Gastrocnemius medialis (tissue), 4 donors: ENCODE measurements around the gene RNGTT. TPM values are rescaled to one million over a fixed set of nuclear protein-coding genes. Genes with fewer than 3 reads are reported as not detected.

Source experiments
- ATAC-seq, 2 donors: fragments of 150-250 bp; one replicate each; pipeline ENCODE4 v1.9.1; 2016
- DNase-seq, 2 donors: peaks; one replicate each; pipeline ENCODE4 v3.0.0-alpha.2; 2019
- H3K27ac ChIP-seq, 4 donors: fragments of 200-600 bp; sonication (generic); 1 replicate in 1 of 4; 2 replicates in 3 of 4; pipeline ENCODE4 v1.5.1; 2016 to 2018; ENCODE audit warnings: mild to moderate bottlenecking in 2 of 4, moderate library complexity in 1 of 4
- H3K27me3 ChIP-seq, 3 donors: fragments of 200-600 bp; sonication (generic) in 2 of 3; 1 replicate in 1 of 3; 2 replicates in 2 of 3; pipeline versions ENCODE4 v1.5.1 to v1.6.0; 2016 to 2019; ENCODE audit warnings: mild to moderate bottlenecking in 1 of 3, moderate library complexity in 1 of 3
- H3K36me3 ChIP-seq, 2 donors: fragments of 200-600 bp; sonication (generic) in 1 of 2; one replicate each; pipeline ENCODE4 v1.5.1; 2017 to 2018
- H3K4me1 ChIP-seq, 2 donors: fragments of 200-600 bp; sonication (generic) in 1 of 2; one replicate each; pipeline ENCODE4 v1.5.1; 2016 to 2017; ENCODE audit warnings: mild to moderate bottlenecking in 2 of 2
- H3K4me3 ChIP-seq, 4 donors: fragments of 200-600 bp; sonication (generic) in 3 of 4; 1 replicate in 1 of 4; 2 replicates in 3 of 4; pipeline ENCODE4 v1.5.1; 2016 to 2019; ENCODE audit warnings: mild to moderate bottlenecking in 2 of 4
- H3K9me3 ChIP-seq, 3 donors: fragments of 200-600 bp; sonication (generic) in 2 of 3; 1 replicate in 1 of 3; 2 replicates in 2 of 3; pipeline ENCODE4 v1.5.1; 2016 to 2019
- POLR2A ChIP-seq, 2 donors: fragments of 450-650 bp; IDR thresholded peaks; one replicate each; pipeline ENCODE4 v1.6.1; 2017; ENCODE audit warnings: antibody characterized with exemption in 2 of 2, mild to moderate bottlenecking in 2 of 2, moderate library complexity in 2 of 2
- in situ Hi-C, 4 donors: fragments of 200-750 bp; cut with MboI; loops; one replicate each; pipeline versions ENCODE4 v1.15.0 to v1.8.0; 2017; ENCODE audit warnings: low sequenced_read_pairs in 4 of 4
- intact Hi-C: fragments of 100-400 bp; cut with DNase I; formaldehyde crosslinking; loops from one replicate; pipeline ENCODE4 v1.15.1; 2023; ENCODE audit warnings: low total_unique reads
- total RNA-seq, 4 donors: library from RNA; depleted of rRNA; stranded (reverse); fragments of >200 nt; gene quantifications; one replicate each; pipeline versions ENCODE4 v1.1.0 to v1.2.3, GENCODE V29; 2016
- TF ChIP-seq, protein P1 (sequence below), 5 experiments: fragments of 450-650 bp in 3 of 5; fragments of 200-600 bp in 2 of 5; sonication (generic) in 2 of 5; IDR thresholded peaks in 4 of 5; conservative IDR thresholded peaks in 1 of 5; 1 replicate in 4 of 5; 2 replicates in 1 of 5; pipeline ENCODE4 v1.5.1; 2016 to 2019; ENCODE audit warnings: antibody characterized with exemption in 5 of 5, mild to moderate bottlenecking in 3 of 5, moderate library complexity in 3 of 5

The RNGTT gene
- total RNA-seq, 4 donors from 2014 or later: 4.9 to 11.3 (median 8.2) TPM

DNA sequence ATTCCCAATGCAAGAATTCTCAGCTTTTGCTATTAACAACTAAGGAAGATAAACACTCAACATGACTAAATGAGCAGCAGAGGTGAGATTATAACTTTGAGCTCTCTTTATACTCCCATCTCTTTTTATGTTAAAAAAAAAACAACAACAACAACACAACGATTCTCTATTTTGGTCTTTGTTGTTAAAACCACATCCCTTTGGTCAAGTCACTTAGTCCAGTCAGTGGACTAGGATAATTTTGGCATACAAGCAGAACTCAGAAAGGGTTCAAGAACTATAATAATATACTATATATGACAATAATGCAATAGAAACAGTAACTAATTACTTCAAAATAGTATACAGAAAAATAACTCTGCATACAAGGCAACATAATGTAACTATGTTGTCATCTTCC is 312.4 kb downstream of the RNGTT start:
- Histone ChIP-seq H3K36me3 (no peaks in the 10 kb centered on the region), H3K9me3 (no peaks in the 10 kb centered on the region), H3K27ac (no peak overlapping the region), H3K27me3 (no peaks in the 10 kb centered on the region), H3K4me3 (no peak overlapping the region), H3K4me1 (no peaks in the 10 kb centered on the region)
- ATAC-seq (no peak), DNase-seq (no peak)
- intact Hi-C loops (no loop called here), in situ Hi-C loops (no loop called here)
- TF ChIP-seq, protein P1, sequence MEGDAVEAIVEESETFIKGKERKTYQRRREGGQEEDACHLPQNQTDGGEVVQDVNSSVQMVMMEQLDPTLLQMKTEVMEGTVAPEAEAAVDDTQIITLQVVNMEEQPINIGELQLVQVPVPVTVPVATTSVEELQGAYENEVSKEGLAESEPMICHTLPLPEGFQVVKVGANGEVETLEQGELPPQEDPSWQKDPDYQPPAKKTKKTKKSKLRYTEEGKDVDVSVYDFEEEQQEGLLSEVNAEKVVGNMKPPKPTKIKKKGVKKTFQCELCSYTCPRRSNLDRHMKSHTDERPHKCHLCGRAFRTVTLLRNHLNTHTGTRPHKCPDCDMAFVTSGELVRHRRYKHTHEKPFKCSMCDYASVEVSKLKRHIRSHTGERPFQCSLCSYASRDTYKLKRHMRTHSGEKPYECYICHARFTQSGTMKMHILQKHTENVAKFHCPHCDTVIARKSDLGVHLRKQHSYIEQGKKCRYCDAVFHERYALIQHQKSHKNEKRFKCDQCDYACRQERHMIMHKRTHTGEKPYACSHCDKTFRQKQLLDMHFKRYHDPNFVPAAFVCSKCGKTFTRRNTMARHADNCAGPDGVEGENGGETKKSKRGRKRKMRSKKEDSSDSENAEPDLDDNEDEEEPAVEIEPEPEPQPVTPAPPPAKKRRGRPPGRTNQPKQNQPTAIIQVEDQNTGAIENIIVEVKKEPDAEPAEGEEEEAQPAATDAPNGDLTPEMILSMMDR (IDR thresholded peaks at IDR 0.05 in 4 of 5, conservative IDR thresholded peaks at IDR 0.05 in 1 of 5): no peak
- no peak for TF ChIP-seq POLR2A (IDR thresholded peaks at IDR 0.05)

DNA sequence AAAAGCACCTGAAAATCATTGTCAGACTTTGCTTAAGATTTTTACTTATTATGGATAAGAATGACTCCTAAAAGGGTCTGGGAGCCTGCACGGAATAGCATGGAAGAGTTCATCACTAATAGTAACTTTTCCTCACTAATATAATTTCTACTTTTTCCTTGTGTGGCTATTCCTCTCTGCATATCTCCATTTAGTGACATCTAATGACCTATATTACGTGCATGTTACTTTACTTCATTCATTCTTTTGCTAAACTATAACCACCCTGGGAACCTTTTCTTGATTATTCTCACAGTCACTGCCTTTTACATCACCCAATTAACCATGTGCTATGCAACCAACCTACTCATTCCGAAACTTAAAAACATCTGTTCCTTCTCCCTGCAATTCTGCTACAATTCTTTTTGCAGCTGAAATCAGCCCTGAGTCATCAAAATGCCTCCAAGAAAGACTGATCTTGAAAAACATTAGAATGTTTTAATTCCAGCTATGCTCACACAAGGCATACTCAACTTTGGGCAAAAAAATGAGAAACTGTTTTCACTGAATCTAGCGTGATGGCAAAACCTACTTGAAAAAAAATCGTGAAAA is 313.3 kb downstream of the RNGTT start:
- H3K27me3 ChIP-seq: no peaks in the 10 kb centered on the region
- intact Hi-C loops: no loop called here
- no peak for ATAC-seq

DNA sequence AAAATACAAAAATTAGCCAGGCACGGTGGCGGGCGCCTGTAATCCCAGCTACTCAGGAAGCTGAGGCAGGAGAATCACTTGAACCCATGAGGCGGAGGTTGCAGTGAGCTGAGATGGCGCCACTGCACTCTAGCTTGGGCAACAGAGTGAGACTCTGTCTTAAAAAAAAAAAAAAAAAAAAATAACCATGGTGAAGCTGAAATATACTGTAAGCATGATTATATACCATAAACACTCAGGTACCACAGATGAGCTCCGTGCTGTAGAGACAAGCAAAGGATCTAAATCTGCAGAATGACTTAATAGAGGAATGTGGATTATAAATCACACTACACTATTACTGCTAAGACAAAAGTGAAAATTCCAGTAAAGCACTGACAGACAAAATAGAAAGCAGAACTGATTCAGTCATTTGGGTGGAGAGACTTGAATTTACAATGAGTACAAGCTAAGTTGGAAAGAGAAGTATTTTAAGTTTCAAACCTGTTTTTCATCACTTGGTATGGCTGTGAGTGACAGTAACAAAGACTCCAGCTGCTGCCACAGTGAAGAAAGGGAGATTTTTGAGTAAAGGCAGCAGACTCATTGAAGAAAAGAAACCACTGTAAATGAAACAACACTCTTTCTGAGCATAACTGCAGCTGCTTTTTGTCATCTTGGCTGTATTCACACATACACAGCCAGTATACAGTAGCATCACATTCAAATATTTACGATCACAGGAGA is 322.1 kb downstream of the RNGTT start:
- no peaks in the 10 kb centered on the region for H3K9me3 ChIP-seq
- intact Hi-C loops (no loop called here), in situ Hi-C loops (no loop called here)
- no peak overlapping the region for H3K27ac ChIP-seq
- ATAC-seq (no peak), DNase-seq (no peak)
- no peak overlapping the region for H3K4me3 ChIP-seq
- TF ChIP-seq POLR2A (IDR thresholded peaks at IDR 0.05): no peak
- TF ChIP-seq, protein P1 (IDR thresholded peaks at IDR 0.05 in 4 of 5, conservative IDR thresholded peaks at IDR 0.05 in 1 of 5): no peak
- no peaks in the 10 kb centered on the region for H3K27me3 ChIP-seq
- H3K36me3 ChIP-seq: no peaks in the 10 kb centered on the region
- no peaks in the 10 kb centered on the region for H3K4me1 ChIP-seq

More for the DNA sequence above, 313.3 kb downstream of the RNGTT start:
- Histone ChIP-seq H3K4me1 (no peaks in the 10 kb centered on the region), H3K27ac (no peak overlapping the region), H3K36me3 (no peaks in the 10 kb centered on the region), H3K4me3 (no peak overlapping the region), H3K9me3 (no peaks in the 10 kb centered on the region)
- TF ChIP-seq POLR2A (IDR thresholded peaks at IDR 0.05): no peak
- TF ChIP-seq, protein P1 (IDR thresholded peaks at IDR 0.05 in 4 of 5, conservative IDR thresholded peaks at IDR 0.05 in 1 of 5): no peak
- DNase-seq: no peak
- in situ Hi-C loops: no loop called here

DNA sequence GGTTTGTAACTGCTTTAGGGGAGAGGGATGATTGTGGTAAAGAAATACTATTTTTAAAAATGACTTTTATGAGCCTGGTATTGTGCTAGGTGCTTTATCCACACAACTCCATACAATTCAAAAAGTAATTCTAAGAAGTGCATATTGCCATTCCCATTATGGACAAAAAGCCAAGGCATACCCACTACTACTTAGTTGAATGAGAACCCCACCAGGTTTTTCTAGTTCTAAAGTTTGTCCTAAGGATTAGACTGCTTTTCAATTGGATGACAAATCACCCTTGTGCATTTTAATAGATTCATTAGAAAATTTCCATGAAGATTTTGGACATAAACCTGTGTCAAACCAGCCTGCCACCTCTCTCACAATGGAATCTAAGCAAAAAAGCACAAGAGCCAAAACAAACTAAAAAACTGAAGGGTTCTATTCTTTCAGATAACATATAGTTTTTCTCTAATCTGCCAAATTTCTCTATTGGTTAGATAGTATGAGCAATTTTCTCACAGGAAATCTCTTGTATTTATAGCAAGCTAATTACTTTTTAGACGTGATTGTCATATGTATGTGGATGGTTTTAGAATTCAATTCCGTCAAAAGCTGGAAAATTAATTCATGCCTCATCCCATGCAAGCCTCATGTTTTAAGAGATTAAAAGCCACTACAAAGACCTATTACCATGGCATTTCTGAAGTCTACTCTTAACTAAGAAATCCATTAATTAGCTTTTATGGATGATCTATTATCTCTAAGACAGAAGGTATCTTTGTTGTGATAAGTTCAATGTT is 325.5 kb downstream of the RNGTT start:
- Histone ChIP-seq H3K9me3 (no peaks in the 10 kb centered on the region), H3K36me3 (no peaks in the 10 kb centered on the region), H3K4me1 (no peaks in the 10 kb centered on the region), H3K27ac (no peak overlapping the region), H3K4me3 (no peak overlapping the region), H3K27me3 (no peaks in the 10 kb centered on the region)
- TF ChIP-seq, protein P1 (IDR thresholded peaks at IDR 0.05 in 4 of 5, conservative IDR thresholded peaks at IDR 0.05 in 1 of 5): no peak
- TF ChIP-seq POLR2A (IDR thresholded peaks at IDR 0.05): no peak
- no peak for ATAC-seq
- in situ Hi-C loops: no loop called here
- intact Hi-C loops: no loop called here
- DNase-seq: no peak
